GM19023 (cell line): ENCODE results near the gene ZGPAT.
"Not testable (repeated sequence)": the region's sequence is repeated elsewhere in the genome, so short reads cannot be mapped to it uniquely, and the experiment has no call there.

Experiments used
- ATAC-seq: cut with Tn5 transposase; IDR thresholded peaks from one replicate; pipeline ENCODE4 v1.9.1; 2021; ENCODE audit warnings: mild to moderate bottlenecking, moderate library complexity; ENCODE audit not compliant: unreplicated experiment

Gene ZGPAT, protein sequence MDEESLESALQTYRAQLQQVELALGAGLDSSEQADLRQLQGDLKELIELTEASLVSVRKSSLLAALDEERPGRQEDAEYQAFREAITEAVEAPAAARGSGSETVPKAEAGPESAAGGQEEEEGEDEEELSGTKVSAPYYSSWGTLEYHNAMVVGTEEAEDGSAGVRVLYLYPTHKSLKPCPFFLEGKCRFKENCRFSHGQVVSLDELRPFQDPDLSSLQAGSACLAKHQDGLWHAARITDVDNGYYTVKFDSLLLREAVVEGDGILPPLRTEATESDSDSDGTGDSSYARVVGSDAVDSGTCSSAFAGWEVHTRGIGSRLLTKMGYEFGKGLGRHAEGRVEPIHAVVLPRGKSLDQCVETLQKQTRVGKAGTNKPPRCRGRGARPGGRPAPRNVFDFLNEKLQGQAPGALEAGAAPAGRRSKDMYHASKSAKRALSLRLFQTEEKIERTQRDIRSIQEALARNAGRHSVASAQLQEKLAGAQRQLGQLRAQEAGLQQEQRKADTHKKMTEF

DNA sequence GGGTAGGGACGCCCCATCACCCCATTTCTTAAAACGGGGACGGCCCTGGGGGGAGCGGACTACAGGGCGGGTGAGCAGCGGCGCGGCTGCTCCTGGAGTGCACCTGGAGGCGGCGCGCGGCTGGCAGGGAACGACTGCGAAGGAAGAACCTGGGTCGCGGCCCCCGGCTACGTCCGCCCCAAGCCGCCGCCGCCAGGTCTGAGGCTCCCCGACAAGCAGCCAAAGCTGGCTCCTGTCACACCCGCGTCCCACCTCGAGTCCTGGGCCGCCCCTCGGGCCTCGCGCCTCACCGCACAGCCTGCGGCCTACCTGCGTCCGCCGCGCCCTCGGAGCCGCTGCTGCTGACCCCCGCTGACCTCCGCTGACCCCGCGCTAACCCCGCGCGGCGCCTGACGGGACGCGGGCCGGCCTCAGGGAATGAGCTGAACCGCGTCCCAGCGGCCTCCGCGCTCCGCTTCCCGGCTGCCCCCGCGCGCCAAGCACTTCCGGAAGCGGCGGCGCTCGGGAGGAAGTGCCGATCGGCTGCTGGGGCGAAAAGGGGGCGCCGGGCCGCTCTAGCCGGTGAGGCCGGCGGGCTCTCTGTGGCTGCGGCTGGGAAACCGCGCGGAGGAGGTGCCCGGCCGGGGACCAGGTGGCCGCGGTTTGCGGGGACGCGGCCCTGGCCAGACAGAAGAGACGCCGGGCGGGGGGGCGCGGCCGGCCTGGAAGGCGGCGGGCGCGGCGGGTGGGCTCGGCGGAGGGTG is at the start of gene ZGPAT, which contains the start of gene ARFRP1:
Gene ZGPAT (plus strand): TSS at position 482 of the 743 bp plus-strand sequence. CDS start 542 bp downstream, outside the sequence.
Gene ARFRP1 (minus strand): TSS at position 419 of the 743 bp plus-strand sequence. CDS start 885 bp downstream, outside the sequence.
- peak; percentile 71 for ATAC-seq

DNA sequence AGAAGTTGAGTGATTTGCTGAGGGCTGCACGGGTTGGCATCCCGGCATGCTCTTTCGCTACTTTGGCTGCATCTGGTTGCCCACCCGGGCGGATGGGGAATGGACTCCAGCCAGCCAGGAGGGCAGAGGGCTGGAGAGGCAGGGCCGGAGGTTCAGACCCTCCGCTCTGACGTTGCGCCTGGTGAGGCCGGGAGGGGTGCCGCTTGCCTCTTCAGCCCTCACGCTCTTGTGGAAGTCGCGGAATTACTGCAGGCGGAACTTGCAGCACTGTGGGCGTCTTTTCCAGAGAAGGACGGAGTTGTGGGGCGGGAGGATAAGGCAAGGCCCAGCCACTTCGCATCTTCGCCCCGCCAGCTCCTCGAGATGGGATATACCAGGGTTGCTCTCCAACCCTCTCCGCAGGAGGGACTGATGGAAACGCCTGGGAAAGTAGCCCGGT is 49.1 kb upstream of the ZGPAT start:
- ATAC-seq = peak; percentile 20

DNA sequence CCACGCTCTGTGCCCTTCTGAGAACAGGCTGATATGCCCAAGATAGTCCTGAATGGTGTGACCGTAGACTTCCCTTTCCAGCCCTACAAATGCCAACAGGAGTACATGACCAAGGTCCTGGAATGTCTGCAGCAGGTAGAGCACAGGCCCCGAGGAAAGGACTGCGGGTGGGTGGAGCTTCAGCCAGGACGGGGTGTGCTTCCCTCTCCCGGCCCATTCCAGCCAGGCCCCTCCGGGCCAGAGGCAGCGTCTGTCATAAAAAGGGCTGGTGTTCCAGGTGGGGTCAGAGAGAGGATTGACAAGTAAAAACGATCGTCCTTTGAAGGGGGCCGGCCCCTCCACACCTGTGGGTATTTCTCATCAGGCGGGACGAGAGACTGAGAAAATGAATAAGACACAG is 48.5 kb upstream of the ZGPAT start:
- ATAC-seq = no peak

DNA sequence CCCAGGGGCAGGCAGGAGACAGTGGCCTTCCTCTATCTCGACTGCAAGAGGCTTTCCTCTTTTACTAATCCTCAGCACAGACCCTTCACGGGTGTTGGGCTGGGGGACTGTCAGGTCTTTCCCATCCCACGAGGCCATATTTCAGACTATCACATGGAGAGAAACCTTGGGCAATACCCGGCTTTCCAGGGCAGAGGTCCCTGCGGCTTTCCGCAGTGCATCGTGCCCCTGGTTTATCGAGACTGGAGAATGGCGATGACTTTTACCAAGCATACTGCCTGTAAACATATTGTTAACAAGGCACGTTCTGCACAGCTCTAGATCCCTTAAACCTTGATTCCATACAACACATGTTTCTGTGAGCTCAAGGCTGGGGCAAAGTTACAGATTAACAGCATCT is 47.7 kb upstream of the ZGPAT start:
- not testable (repeated sequence) for ATAC-seq

DNA sequence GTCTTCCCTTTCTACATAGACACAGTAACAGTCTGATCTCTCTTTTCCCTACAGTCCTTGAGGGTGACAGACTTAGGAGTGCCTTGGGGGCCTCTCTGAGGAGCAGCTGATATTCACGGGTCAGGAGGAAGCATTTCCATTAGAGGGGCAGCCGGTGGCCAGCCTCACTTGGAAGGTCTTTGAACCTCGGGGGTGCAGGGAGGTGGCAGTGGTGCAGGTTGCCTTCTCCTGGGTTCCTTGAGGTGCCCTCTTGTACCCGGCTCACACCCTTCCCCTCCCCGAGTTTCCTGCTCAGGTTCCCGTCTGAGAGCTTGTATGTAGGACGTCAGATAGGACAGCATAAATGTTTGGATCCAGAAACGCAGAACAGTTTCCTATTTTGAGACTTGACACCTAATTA is 47.2 kb upstream of the ZGPAT start:
- ATAC-seq = no peak

DNA sequence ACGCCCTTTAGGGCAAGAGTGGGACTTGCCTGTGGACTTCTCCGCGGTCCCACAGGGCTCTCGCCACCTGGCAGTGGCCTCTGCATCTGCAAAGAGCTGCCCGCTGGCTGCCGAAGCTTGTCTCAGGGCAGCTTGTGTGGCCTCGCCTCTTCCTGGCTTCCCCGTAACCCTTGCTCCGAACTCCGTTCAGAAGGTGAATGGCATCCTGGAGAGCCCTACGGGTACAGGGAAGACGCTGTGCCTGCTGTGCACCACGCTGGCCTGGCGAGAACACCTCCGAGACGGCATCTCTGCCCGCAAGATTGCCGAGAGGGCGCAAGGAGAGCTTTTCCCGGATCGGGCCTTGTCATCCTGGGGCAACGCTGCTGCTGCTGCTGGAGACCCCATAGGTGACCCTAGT is 46.7 kb upstream of the ZGPAT start:
- ATAC-seq = no peak

DNA sequence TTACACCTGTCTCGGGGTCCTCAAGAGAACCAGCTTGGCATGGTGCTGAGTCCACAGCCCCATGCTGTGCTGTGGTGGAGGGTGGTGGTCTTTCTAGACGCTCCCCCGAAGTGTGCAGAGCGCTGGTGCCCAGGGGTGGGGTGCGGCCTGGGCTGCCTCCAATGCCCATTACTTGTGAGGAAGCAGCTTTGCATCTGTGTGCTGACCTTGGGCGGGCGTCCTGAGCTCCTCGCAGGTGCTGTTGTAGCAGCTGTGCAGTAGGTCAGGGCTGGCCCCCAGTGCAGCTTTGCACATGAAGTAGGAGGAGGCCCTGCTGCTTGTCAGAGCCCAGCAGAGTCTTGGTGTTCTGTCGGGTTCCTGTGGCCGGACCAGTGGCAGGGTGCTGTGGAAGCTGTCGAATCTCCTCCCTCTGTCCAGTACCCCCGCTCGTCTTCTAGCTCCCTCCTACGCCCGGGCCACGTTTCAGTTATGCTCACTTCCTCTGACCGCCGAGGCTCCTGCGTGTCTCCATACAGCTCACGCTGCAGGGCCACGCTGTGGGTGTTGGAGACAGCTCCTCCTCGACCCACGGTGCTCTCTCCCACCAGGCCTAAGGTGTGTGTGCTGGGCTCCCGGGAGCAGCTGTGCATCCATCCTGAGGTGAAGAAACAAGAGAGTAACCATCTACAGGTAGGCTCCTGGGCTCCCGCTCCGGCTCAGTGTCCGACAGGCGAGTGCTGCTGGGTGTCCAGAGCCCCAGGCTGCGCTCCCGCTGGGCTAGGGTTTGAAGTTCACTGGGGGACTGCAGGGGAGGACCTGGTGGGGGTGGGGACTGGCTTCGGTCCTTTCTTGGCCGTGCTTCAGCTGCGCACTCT is 45.7 kb upstream of the ZGPAT start:
- no peak for ATAC-seq

DNA sequence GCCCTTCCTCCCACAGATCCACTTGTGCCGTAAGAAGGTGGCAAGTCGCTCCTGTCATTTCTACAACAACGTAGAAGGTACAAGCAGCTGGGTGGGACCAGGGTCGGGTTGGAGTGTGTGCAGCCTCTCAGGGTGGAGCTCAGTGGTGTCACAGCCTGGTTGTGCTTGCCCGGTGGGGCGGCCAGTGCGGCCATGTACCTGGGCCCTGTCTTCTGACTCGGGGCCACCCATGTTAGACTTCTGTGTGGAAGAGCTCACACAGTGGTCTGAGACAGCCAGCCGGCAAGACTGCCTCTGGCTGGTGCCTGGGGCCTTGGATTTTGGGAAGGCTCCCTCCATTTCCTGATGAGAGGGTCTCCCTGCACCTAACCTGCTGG is 45.0 kb upstream of the ZGPAT start:
- ATAC-seq = no peak

DNA sequence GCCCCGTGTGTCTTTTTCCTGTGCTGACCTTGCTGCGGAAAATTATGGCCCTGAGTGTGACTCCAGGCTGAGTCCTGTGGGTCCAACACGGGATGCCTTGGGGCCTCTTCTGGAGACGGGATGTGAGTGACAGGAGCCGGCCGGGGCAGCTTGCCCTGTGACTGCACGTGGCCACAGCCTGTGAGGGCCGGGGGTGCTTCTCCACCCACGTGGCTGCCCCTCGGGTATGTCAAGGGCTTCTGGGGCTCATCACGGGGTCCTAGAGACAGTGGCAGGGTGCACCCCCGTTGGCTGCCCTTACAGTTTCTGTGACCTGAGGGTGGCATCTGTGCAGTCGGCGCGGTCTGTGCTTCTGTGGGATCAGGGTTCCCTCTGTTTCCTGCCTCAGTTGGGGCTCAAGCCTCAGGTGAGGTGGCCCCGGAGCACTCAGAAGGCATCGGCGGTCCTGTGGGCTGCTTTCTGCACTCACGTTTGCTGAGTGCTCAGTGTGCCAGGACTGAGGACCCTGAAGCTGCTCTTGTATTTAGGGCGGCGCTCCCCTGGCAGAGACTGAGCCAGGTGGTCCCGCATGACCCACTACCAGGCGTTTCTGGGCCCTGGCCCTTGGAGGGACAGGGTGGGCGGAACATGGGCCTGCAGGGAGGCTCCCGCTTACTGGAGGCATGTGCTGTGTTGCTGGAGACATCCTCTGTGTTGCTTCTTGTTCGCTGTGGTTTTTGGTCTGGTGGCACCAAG is 44.3 kb upstream of the ZGPAT start:
- no peak for ATAC-seq

DNA sequence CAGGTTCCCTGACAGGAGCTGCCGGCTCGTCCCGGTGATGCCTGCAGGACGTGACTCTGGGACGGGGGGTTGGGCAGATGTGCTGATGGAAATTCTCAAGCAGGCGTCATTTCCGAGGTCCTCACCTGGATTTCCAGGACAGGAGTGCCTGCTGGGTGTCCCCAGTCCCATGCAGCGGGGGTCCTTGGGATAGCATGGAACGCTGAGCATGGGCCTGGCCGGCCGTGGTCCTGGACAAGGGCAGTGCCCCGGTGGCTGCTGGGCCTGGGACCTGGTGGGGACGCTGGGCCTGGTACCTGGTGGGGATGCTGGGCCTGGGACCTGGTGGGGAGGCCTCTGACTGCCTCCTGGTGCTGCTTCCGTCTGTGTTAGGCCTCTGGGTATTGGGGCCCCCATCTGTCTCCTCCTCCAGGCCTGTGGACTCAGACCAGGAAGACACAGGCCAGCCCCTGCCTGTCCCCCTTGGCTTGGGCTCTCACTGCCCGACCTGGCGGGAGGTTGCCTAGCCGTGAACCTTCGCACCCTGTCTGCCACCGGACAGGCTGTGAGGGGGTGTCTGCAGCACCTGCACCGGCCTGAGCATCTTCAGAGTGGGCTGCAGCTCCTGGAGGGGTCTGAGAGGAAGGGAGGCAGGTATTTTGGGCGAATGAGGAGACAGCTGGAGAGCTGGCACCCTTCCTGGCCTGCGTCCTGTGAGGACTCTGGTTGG is 43.5 kb upstream of the ZGPAT start:
- ATAC-seq = no peak

DNA sequence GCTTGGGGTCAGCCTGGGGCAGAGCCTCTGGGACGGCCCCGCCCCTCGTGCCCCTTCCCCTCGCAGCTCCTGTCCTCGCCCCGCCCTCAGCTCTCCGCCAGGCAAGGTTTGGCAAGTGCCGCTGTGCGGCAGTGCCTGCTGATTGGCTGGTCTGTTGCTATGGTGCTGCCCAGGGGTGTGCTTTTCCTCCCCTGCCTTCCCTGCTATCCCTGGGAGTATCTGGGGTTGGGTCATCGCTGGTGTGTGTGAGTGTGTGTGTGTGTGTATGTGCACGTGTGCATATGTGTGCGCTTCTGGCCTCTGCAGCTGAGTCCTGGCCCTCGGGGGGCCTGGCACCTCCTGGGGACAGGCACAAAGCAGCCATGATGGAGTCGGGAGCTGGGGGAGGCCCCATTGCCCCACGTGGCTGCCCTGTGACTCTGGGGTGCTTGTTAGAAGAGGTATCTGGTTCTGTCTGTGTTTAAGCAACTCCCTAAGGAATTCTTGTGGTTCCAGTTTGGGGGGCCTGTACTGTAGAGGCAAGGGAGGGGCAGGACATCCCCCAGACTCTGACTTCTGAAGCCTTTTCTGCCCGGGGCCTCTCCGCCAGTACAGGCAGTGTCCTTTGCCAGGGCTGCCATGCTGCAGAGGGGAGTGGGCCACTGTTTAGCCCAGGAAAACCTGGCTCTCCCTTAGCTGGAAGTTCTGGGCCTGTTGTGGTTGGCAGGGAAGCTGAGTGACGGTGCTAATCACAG is 42.8 kb upstream of the ZGPAT start:
- ATAC-seq = no peak

DNA sequence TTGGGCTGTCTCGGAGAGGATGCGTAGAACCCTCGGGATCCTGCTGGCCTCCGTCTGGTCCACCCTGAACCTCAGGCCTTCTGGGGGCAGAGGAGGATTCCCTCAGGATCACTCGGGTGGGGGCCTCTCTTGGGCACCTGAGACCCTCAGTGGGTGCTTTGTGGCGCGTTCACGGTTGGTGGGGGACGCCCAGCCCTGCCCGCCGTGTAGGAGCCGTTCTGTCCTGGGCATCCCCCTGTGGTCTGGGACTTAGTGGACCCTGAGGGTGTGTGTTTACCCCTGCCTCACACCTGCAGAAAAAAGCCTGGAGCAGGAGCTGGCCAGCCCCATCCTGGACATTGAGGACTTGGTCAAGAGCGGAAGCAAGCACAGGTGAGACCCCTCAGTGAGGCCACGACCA is 42.1 kb upstream of the ZGPAT start:
- no peak for ATAC-seq

DNA sequence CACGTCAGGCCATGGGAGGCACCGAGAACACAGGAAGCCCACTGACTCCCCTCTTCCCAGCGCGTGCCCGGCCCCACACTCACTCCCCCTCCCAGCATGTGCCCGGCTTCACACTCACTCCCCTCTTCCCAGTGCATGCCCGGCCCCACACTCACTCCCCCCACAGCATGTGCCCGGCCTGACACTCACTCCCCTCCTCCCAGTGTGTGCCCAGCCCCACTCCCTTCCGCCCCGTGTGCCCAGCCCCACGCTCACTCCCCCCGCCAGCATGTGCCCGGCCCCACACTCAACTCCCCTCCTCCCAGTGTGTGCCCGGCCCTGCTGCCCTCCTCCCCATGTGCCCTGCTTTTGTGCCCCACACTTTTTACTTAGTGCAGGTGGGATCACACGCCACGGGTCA is 40.0 kb upstream of the ZGPAT start:
- no peak for ATAC-seq

DNA sequence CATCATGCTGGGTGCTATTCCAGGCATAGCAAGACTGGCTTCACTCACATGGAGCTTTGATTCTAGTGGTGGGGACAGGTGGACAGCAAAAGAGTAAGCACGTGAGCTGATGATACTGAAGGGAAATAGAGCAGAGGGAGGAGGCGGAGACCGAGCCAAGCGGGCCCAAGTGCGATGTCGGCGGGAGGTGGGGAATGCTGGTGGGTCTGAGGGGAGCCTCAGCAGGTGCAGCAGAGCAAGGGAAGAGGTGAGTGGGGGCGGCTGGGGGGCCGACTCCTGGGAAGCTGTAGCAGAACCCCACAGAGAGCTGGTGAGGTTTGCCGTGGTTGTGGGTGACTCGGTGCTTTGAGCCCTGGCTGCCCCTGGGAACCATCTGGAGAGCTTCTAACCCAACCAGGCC is 39.5 kb upstream of the ZGPAT start:
- ATAC-seq = no peak

DNA sequence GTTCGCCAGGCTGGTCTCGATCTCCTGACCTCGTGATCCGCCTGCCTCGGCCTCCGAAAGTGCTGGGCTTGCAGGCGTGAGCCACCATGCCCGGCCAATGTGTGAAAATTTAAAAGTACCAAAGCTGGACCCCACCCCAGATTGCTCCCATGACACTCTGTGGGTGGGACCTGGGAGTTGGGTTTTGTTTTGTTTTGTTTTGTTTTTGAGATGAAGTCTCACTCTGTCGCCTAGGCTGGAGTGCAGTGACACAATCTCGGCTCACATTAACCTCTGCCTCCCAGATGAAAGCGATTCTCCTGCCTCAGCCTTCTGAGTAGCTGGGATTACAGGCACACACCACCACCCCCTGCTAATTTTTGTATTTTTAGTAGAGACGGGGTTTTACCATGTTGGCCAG is 36.1 kb upstream of the ZGPAT start:
- not testable (repeated sequence) for ATAC-seq

DNA sequence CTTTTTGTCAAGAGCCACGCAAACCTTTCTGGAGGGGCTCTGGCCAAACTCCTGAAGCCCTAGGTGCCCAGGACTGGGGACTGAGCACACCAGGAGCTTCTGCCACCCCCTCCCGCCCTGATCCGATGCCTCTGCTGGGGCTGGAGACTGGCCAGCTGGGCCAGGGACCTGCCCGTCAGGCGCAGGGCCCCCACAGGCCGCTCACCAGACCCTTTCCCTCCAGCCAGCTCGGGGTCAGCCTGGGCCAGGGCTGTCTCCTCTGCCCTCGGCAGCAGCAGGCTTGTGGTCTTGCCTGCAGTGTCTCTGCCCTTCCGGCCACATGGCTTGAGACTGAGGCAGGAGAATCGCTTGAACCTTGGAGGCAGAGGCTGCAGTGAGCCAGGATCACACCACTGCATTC is 35.2 kb upstream of the ZGPAT start:
- no peak for ATAC-seq

DNA sequence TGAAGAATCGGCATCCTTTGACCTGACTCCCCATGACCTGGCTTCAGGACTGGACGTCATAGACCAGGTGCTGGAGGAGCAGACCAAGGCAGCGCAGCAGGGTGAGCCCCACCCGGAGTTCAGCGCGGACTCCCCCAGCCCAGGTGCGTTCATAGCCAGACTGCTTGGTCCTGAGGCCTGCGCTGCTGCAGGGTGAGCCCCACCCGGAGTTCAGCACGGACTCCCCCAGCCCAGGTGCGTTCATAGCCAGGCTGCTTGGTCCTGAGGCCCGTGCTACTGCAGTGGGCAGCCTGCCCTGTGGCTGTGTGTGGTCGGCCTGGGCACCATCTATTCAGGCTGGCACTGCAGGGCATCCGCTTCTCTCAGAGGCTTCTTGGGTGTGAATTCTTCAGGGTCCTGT is 33.9 kb upstream of the ZGPAT start:
- ATAC-seq = no peak

DNA sequence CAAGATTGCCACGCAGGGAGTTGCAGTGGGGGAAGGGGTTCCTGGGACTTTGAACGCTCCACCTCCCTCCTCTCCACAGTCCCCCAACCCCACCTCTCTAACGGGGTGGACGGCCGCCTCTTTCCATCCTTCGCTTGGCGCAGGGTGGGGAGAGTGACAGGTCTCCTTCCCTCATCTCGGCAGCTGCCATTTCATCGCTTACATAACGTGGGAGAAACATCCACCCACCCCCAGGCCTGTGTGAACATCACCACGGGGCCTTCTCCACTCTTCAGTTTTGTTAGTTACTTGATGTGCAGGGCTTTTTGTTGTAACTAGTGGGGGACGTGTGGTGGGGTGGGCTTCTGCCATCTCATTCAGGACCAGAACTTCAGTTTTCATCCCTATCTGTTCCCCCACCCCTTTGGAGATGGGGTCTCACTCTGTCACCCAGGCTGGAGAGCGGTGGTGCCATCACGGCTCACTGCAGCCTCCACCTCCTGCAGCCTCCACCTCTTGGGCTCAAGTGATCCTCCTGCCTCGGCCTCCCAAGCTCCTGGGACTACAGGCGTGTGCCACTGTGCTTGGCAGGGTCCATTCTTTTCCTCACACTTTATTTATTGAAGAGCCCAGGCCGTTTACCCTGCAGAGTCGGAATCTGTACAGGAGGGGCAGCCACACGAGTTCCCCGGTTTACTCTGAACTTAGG is 32.0 kb upstream of the ZGPAT start:
- ATAC-seq = no peak
